ENCODE results near the gene EXOC7. TPM values are rescaled to one million over a fixed set of nuclear protein-coding genes. Genes with fewer than 3 reads are reported as not detected.

EXOC7 gene
- total RNA-seq, 1 donor from 2014 or later, result 81.0 TPM

GRCh38 chr17:76122431-76123190 lies 19.0 kb upstream of the EXOC7 start:
- no peak for DNase-seq (ENCODE audit: extremely low read depth, low read depth, low spot score)

GRCh38 chr17:76121932-76122430 lies 18.4 kb upstream of the EXOC7 start:
- no peak for DNase-seq (ENCODE audit: extremely low read depth, low read depth, low spot score)

GRCh38 chr17:76120658-76121008 lies 17.0 kb upstream of the EXOC7 start:
- DNase-seq (ENCODE audit: extremely low read depth, low read depth, low spot score), result no peak

- no peak for DNase-seq (ENCODE audit: extremely low read depth, low read depth, low spot score)
These were observed 16.1 kb upstream of the EXOC7 start for GRCh38 chr17:76119409-76120371.

GRCh38 chr17:76115138-76115754 lies 11.7 kb upstream of the EXOC7 start:
- DNase-seq (ENCODE audit: extremely low read depth, low read depth, low spot score), result no peak

- no peak for DNase-seq (ENCODE audit: extremely low read depth, low read depth, low spot score)
These were observed 8.4 kb upstream of the EXOC7 start for GRCh38 chr17:76111956-76112355.

- no peak for DNase-seq (ENCODE audit: extremely low read depth, low read depth, low spot score)
These were observed 3.9 kb upstream of the EXOC7 start for GRCh38 chr17:76107509-76107908.

- DNase-seq (ENCODE audit: extremely low read depth, low read depth, low spot score), result no peak
These were observed 3.1 kb upstream of the EXOC7 start for GRCh38 chr17:76106703-76107102.

GRCh38 chr17:76104896-76105231 lies 1.3 kb upstream of the EXOC7 start:
- no peak for DNase-seq (ENCODE audit: extremely low read depth, low read depth, low spot score)

GRCh38 chr17:76104140-76104895 lies 731 bp upstream of the EXOC7 start:
- no peak for DNase-seq (ENCODE audit: extremely low read depth, low read depth, low spot score)

- DNase-seq (ENCODE audit: extremely low read depth, low read depth, low spot score), result no peak
These were observed 678 bp downstream of the EXOC7 start for GRCh38 chr17:76102944-76103273.

GRCh38 chr17:76097716-76098295 lies 5.8 kb downstream of the EXOC7 start:
- DNase-seq (ENCODE audit: extremely low read depth, low read depth, low spot score), result no peak

GRCh38 chr17:76095943-76096342 lies 7.6 kb downstream of the EXOC7 start:
- DNase-seq (ENCODE audit: extremely low read depth, low read depth, low spot score), result no peak

GRCh38 chr17:76094046-76094445 lies 9.5 kb downstream of the EXOC7 start:
- DNase-seq (ENCODE audit: extremely low read depth, low read depth, low spot score), result no peak

- DNase-seq (ENCODE audit: extremely low read depth, low read depth, low spot score), result no peak
These were observed 10.8 kb downstream of the EXOC7 start for GRCh38 chr17:76092526-76093413.

GRCh38 chr17:76091526-76092286 lies 11.9 kb downstream of the EXOC7 start:
- no peak for DNase-seq (ENCODE audit: extremely low read depth, low read depth, low spot score)

- DNase-seq (ENCODE audit: extremely low read depth, low read depth, low spot score), result no peak
These were observed 13.0 kb downstream of the EXOC7 start for GRCh38 chr17:76090517-76091129.
